LNCAP (cell line): ENCODE data around the gene SIRPG.

Experiments used
- TF ChIP-seq, protein P1 (sequence below): fragments of 450-650 bp; IDR thresholded peaks from 2 replicates; pipeline ENCODE4 v1.5.1; 2017; ENCODE audit warnings: mild to moderate bottlenecking

Gene SIRPG

DNA sequence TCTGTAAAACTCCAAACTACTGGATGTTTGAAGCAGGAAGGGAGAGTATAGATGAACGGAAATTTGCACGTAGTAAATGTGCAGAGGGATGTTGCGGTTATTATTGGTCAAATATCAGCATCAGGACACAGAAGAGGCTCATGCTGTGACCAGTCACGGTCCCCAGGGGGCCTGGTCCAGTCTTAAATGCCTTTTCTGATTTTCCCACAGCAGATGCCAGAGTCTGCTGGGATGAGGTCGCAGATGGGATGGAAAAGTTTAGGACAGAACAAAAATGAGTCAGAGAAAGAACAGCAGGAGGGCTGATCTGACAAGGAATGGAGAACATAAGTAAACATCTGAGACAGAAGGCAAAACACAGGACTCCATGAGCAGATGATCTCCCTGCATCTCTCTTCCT, 11.7 kb upstream of the SIRPG start:
- TF ChIP-seq, protein P1, sequence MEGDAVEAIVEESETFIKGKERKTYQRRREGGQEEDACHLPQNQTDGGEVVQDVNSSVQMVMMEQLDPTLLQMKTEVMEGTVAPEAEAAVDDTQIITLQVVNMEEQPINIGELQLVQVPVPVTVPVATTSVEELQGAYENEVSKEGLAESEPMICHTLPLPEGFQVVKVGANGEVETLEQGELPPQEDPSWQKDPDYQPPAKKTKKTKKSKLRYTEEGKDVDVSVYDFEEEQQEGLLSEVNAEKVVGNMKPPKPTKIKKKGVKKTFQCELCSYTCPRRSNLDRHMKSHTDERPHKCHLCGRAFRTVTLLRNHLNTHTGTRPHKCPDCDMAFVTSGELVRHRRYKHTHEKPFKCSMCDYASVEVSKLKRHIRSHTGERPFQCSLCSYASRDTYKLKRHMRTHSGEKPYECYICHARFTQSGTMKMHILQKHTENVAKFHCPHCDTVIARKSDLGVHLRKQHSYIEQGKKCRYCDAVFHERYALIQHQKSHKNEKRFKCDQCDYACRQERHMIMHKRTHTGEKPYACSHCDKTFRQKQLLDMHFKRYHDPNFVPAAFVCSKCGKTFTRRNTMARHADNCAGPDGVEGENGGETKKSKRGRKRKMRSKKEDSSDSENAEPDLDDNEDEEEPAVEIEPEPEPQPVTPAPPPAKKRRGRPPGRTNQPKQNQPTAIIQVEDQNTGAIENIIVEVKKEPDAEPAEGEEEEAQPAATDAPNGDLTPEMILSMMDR: no peak

DNA sequence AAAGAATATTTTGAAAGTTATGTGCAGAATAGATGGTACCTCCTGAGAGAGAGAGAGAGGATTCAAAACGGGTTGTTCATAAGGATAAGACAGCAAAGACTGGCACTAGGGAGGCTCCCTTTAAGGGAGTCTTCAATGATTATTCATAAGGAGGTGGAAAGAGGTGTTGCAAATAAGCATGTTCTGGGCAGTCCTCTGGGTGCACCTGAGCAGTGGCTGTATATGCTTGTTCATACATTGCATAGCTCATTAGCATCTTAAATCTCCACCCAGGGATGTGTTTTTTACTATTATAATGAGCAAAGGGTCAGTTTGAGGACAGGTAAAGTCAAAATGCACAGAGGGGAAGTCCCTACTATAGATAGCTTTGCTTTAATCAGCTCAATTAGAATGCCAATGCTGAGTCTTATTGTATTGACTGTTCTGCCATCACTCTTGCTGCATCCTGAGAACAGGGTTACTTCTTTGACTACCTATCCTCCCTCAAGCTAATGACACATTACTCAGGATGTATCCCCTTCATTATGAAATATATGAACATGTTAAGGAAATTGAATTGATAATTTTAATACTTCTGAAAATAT, 10.0 kb upstream of the SIRPG start:
- TF ChIP-seq, protein P1: no peak

DNA sequence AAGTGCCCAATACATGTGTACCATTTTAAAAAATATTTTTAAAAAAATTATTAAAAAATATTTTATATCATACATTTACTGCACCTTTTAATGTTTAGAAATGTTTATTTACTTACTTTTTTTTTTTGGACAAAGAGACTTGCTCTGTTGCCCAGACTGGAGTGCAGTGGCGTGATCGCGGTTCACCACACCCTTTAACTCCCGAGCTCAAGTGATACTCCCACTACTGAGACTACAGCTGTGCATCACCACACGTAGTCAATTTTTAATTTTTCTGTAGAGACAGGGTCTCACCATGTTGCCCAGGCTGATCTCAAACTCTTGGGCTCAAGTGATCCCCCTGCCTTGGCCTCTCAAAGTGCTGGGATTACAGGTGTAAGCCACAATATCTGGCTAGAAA, 9.2 kb upstream of the SIRPG start:
- TF ChIP-seq, protein P1: no peak

DNA sequence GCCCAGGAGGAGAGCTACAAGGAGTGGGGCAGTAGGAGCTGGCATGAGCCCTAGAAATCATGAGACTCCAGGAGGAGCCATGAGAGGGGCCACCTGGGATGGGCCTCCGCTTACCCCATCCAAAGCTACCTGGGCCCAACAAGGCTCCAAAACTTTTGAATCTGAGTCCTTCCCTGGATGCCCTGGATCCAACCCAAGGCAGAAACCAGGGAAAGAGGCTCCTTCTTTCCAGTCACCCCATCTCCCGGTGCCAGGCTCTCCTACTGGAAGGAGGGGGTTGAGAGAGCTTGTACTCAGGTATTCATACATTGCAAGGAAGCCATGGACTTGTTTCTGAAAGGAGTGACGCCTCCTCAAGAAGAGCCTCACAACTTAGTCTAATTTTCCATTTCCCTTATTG, 7.8 kb upstream of the SIRPG start:
- TF ChIP-seq, protein P1: no peak

DNA sequence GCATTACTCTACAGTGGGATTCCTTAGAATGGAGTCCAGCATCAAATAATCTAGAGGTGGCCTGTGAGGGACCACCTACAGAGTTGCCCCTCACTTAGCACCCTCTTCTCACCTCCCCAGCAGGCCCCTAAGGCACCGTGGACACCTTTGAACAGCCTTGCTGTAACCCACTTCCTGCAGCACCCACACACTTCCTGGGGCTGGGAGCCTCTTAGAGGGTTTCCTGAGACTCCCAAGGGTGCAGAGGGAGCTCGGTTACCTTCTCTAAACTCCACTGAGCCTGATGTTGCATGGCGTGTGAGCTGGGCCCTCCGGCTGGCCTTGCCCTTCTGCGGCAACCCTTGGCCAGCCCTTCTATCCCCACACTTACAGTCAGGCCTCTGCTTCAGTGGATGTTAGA, 7.3 kb upstream of the SIRPG start:
- TF ChIP-seq, protein P1: no peak

DNA sequence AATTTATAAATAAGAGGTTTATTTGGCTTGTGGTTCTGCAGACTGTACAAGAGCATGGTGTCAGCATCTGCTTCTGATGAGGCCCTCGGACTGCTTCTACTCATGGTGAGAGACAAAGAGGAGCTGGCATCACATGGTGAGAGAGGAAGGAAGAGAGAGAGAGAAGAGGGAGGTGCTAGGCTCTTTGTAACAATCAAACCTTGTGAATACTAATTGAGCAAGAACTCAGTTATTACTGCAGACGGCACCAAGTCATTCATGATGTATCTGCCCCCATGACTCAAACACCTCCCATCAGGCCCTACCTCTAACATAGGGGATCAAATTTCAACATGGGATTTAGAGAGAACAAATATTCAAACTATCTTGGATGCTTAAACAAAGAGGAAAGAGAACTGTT, 6.3 kb upstream of the SIRPG start:
- TF ChIP-seq, protein P1: no peak

DNA sequence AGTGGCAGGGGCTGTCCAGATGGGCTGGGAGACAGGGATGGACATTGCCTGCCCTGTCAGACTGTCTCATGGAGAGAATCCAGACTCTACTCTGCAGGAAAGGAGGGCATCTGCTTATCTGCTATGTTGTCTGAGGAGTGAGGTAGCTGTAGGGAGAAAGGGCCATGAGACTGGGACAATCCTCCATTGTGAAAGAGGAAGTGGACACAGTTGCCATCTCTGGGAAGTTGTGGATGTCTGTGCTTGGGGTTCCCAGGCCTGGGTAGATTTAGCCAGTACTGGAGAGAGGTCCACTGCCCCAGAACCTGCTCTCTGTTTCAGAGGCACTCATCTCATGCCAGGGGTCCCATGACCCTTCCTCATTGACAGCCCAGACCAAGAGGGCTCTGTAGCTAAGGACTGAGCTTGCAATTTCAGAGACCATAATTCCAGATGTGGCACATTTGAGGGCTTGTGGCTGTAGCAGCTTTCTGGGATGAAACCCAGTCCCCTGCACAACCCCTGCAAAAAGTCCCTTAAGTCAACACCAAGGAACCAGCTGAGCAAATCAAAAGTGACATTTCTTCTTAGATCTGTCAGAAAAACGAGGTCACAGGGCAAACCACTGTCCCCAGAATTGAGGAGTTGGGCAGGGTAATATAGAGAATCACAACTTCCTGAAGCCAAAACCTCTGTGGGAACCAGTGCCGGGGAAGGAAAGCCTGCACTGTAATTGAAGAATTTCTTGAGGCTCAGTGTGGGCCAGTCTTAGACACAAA, 4.1 kb upstream of the SIRPG start:
- TF ChIP-seq, protein P1: no peak
